SH-SY5Y (cell line): Measurements from ENCODE around the gene ISG15.

Experiments used
- GATA2 ChIP-seq: IDR thresholded peaks from 2 replicates; pipeline ENCODE4 v1.6.1; 2011; ENCODE audit warnings: mild to moderate bottlenecking, low read depth, low read length
- GATA3 ChIP-seq: IDR thresholded peaks from 2 replicates; pipeline ENCODE4 v1.6.1; 2011; ENCODE audit warnings: low read depth, mild to moderate bottlenecking, low read length, moderate library complexity

The ISG15 gene

GRCh38 chr1:1051127-1051810 is 38.0 kb downstream of the ISG15 start:
- no peak for TF ChIP-seq GATA3
- TF ChIP-seq GATA2 = no peak

- TF ChIP-seq GATA2 = no peak
- TF ChIP-seq GATA3 = no peak
Measured at GRCh38 chr1:1052003-1052840, 38.9 kb downstream of the ISG15 start.

GRCh38 chr1:1053022-1053421 is 39.7 kb downstream of the ISG15 start:
- no peak for TF ChIP-seq GATA3
- no peak for TF ChIP-seq GATA2

- no peak for TF ChIP-seq GATA3
- TF ChIP-seq GATA2 = no peak
Measured at GRCh38 chr1:1053682-1054081, 40.4 kb downstream of the ISG15 start.

- TF ChIP-seq GATA2 (no peak), GATA3 (no peak)
Measured at GRCh38 chr1:1054099-1054700, 40.9 kb downstream of the ISG15 start.

GRCh38 chr1:1054971-1055370 is 41.7 kb downstream of the ISG15 start:
- no peak for TF ChIP-seq GATA2
- TF ChIP-seq GATA3 = no peak

- TF ChIP-seq GATA3 = no peak
- TF ChIP-seq GATA2 = no peak
Measured at GRCh38 chr1:1055841-1056736, 42.8 kb downstream of the ISG15 start.

- TF ChIP-seq GATA2 (no peak), GATA3 (no peak)
Measured at GRCh38 chr1:1058088-1058905, 45.0 kb downstream of the ISG15 start.

- TF ChIP-seq GATA2 = no peak
- TF ChIP-seq GATA3 = no peak
Measured at GRCh38 chr1:1058921-1059493, 45.7 kb downstream of the ISG15 start.

GRCh38 chr1:1059494-1060280 is 46.4 kb downstream of the ISG15 start:
- no peak for TF ChIP-seq GATA3
- TF ChIP-seq GATA2 = no peak

- no peak for TF ChIP-seq GATA3
- no peak for TF ChIP-seq GATA2
Measured at GRCh38 chr1:1060281-1061000, 47.1 kb downstream of the ISG15 start.
